Gastrocnemius medialis (tissue), 4 donors: Measurements from ENCODE around the gene SIGLEC8.

Source experiments
- CTCF ChIP-seq, 5 experiments: fragments of 450-650 bp in 3 of 5; fragments of 200-600 bp in 2 of 5; sonication (generic) in 2 of 5; IDR thresholded peaks in 4 of 5; conservative IDR thresholded peaks in 1 of 5; 1 replicate in 4 of 5; 2 replicates in 1 of 5; pipeline ENCODE4 v1.5.1; 2016 to 2019; ENCODE audit warnings: antibody characterized with exemption in 5 of 5, mild to moderate bottlenecking in 3 of 5, moderate library complexity in 3 of 5
- POLR2A ChIP-seq, 2 donors: fragments of 450-650 bp; IDR thresholded peaks; one replicate each; pipeline ENCODE4 v1.6.1; 2017; ENCODE audit warnings: antibody characterized with exemption in 2 of 2, mild to moderate bottlenecking in 2 of 2, moderate library complexity in 2 of 2

GRCh38 chr19:51448011-51448410, 10.2 kb downstream of the SIGLEC8 start:
- TF ChIP-seq CTCF (IDR thresholded peaks at IDR 0.05 in 4 of 5, conservative IDR thresholded peaks at IDR 0.05 in 1 of 5) (no peak), POLR2A (IDR thresholded peaks at IDR 0.05) (no peak)
